Activated naive CD8-positive, alpha-beta T cell (primary cell): ENCODE measurements around the gene BCL2L14.

Source experiments
- H3K27ac Mint-ChIP-seq: one replicate; pipeline ENCODE4 v1.8.0; 2021; ENCODE audit warnings: mixed read lengths
- H3K27me3 Mint-ChIP-seq: one replicate; pipeline ENCODE4 v1.8.0; 2021; ENCODE audit warnings: mixed read lengths
- H3K36me3 Mint-ChIP-seq: one replicate; pipeline ENCODE4 v1.8.0; 2021; ENCODE audit warnings: mixed read lengths
- H3K4me1 Mint-ChIP-seq: one replicate; pipeline ENCODE4 v1.8.0; 2021; ENCODE audit warnings: low read depth, mixed read lengths
- H3K4me3 Mint-ChIP-seq: one replicate; pipeline ENCODE4 v1.8.0; 2021; ENCODE audit warnings: mild to moderate bottlenecking, mixed read lengths
- H3K9me3 Mint-ChIP-seq: one replicate; pipeline ENCODE4 v1.8.0; 2021; ENCODE audit warnings: low read depth, mixed read lengths

Gene BCL2L14

GRCh38 chr12:12086362-12086761 is 15.6 kb downstream of the BCL2L14 start:
- H3K4me3 Mint-ChIP-seq = no peak overlapping the region
- no peaks in the 10 kb centered on the region for H3K9me3 Mint-ChIP-seq
- no peaks in the 10 kb centered on the region for H3K27me3 Mint-ChIP-seq
- no peaks in the 10 kb centered on the region for H3K36me3 Mint-ChIP-seq
- no peak overlapping the region for H3K27ac Mint-ChIP-seq
- H3K4me1 Mint-ChIP-seq = no peaks in the 10 kb centered on the region

- H3K4me1 Mint-ChIP-seq = no peaks in the 10 kb centered on the region
These were observed 16.4 kb downstream of the BCL2L14 start for GRCh38 chr12:12086973-12087692.

GRCh38 chr12:12087693-12088034 is 16.9 kb downstream of the BCL2L14 start:
- Mint-ChIP-seq H3K27ac (no peak overlapping the region), H3K36me3 (no peaks in the 10 kb centered on the region)

More at GRCh38 chr12:12086973-12087692, 16.4 kb downstream of the BCL2L14 start:
- Mint-ChIP-seq H3K9me3 (no peaks in the 10 kb centered on the region), H3K4me3 (no peak overlapping the region), H3K36me3 (no peaks in the 10 kb centered on the region), H3K27me3 (no peaks in the 10 kb centered on the region), H3K27ac (no peak overlapping the region)

GRCh38 chr12:12088147-12088546 is 17.4 kb downstream of the BCL2L14 start:
- Mint-ChIP-seq H3K4me3 (no peak overlapping the region), H3K4me1 (no peaks in the 10 kb centered on the region), H3K36me3 (no peaks in the 10 kb centered on the region), H3K27ac (no peak overlapping the region), H3K27me3 (no peaks in the 10 kb centered on the region), H3K9me3 (no peaks in the 10 kb centered on the region)

More at GRCh38 chr12:12087693-12088034, 16.9 kb downstream of the BCL2L14 start:
- H3K4me3 Mint-ChIP-seq = no peak overlapping the region
- no peaks in the 10 kb centered on the region for H3K4me1 Mint-ChIP-seq
- no peaks in the 10 kb centered on the region for H3K27me3 Mint-ChIP-seq
- H3K9me3 Mint-ChIP-seq = no peaks in the 10 kb centered on the region

GRCh38 chr12:12088761-12089160 is 18.0 kb downstream of the BCL2L14 start:
- H3K4me1 Mint-ChIP-seq = no peaks in the 10 kb centered on the region
- no peaks in the 10 kb centered on the region for H3K9me3 Mint-ChIP-seq
- no peaks in the 10 kb centered on the region for H3K27me3 Mint-ChIP-seq
- no peaks in the 10 kb centered on the region for H3K36me3 Mint-ChIP-seq
- no peak overlapping the region for H3K4me3 Mint-ChIP-seq
- no peak overlapping the region for H3K27ac Mint-ChIP-seq

GRCh38 chr12:12091071-12091470 is 20.3 kb downstream of the BCL2L14 start:
- no peaks in the 10 kb centered on the region for H3K9me3 Mint-ChIP-seq
- H3K27ac Mint-ChIP-seq = no peak overlapping the region
- H3K4me1 Mint-ChIP-seq = no peaks in the 10 kb centered on the region
- H3K27me3 Mint-ChIP-seq = no peaks in the 10 kb centered on the region
- H3K36me3 Mint-ChIP-seq = peaks cover 3% of the 10 kb centered on the region
- no peak overlapping the region for H3K4me3 Mint-ChIP-seq

DNA sequence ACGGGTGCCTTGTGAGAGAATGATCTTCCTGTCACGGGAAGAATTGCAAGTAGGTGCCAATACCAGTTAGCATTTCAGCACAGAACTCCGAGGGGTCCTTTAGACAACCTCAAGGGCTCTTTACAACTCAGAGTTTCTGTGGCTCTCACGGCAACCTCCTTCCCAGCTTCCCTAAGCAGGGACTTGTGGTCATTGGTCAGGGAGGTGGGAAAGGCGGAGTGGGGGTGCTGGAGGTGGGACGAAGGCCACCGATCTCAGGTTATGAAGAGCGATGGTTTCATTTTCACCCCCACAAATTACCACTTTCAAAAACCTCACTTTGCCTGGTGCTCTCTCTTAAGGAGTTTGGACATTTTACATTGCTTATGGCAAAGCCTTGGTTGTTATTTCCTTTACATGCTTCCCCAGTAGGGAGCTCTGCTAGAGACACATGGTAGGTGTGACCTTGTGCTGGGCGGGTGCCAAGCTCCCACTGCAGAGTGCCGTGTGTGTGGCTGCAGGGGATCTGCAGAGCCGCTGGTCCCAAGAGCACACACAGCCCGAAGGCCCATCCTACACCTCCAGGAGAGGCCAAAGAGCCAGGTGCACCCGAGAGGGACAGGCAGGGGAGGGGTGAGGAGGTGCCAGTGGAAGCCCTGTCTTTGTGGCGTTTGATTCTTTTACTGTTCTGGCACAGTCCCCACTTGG is 21.4 kb downstream of the BCL2L14 start:
- H3K4me1 Mint-ChIP-seq = no peaks in the 10 kb centered on the region
- peaks cover 3% of the 10 kb centered on the region for H3K36me3 Mint-ChIP-seq
- H3K27ac Mint-ChIP-seq = no peak overlapping the region
- no peaks in the 10 kb centered on the region for H3K9me3 Mint-ChIP-seq
- no peaks in the 10 kb centered on the region for H3K27me3 Mint-ChIP-seq
- H3K4me3 Mint-ChIP-seq = no peak overlapping the region

DNA sequence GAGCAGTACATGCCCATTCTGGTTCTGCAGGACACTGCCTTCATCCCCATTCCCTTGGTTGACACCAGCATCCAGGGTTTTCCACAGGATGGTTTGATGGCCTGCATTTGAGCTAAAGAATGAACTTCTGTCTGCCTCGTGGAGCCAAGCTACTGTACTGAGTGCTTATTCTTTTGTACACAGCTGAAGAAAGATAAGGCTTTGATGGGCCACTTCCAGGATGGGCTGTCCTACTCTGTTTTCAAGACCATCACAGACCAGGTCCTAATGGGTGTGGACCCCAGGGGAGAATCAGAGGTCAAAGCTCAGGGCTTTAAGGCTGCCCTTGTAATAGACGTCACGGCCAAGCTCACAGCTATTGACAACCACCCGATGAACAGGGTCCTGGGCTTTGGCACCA is 23.7 kb downstream of the BCL2L14 start:
- no peaks in the 10 kb centered on the region for H3K9me3 Mint-ChIP-seq
- H3K4me1 Mint-ChIP-seq = no peaks in the 10 kb centered on the region
- no peaks in the 10 kb centered on the region for H3K27me3 Mint-ChIP-seq
- H3K36me3 Mint-ChIP-seq = peaks cover 3% of the 10 kb centered on the region
- H3K4me3 Mint-ChIP-seq = no peak overlapping the region
- no peak overlapping the region for H3K27ac Mint-ChIP-seq

DNA sequence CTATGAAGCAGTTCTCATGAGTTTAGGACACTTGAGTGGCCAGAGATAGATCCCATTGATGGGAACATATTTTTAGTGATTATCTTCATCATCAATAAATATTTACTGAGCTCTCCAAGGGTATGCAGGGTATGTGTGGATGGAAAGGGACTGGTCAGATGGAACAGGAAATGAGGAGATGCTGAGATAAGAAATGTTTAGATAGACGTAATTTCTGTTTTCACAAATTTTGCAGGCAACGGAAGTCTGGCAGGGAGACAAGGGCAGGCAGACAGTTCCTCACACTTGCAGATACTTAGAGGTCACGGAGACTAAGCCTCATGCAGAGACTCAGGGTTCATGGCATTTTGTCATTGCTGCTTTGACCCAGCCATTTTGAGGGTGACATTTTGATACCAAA is 24.3 kb downstream of the BCL2L14 start:
- Mint-ChIP-seq H3K4me1 (no peaks in the 10 kb centered on the region), H3K27ac (no peak overlapping the region), H3K9me3 (no peaks in the 10 kb centered on the region), H3K27me3 (no peaks in the 10 kb centered on the region), H3K36me3 (peaks cover 3% of the 10 kb centered on the region), H3K4me3 (no peak overlapping the region)

- Mint-ChIP-seq H3K9me3 (no peaks in the 10 kb centered on the region), H3K27ac (no peak overlapping the region)
These were observed 27.4 kb downstream of the BCL2L14 start for GRCh38 chr12:12097891-12098690.

GRCh38 chr12:12098691-12099015 is 27.9 kb downstream of the BCL2L14 start:
- Mint-ChIP-seq H3K4me1 (no peaks in the 10 kb centered on the region), H3K4me3 (no peak overlapping the region), H3K27ac (no peak overlapping the region), H3K36me3 (peaks cover 5% of the 10 kb centered on the region), H3K27me3 (no peaks in the 10 kb centered on the region), H3K9me3 (no peaks in the 10 kb centered on the region)

More at GRCh38 chr12:12097891-12098690, 27.4 kb downstream of the BCL2L14 start:
- H3K36me3 Mint-ChIP-seq = peaks cover 3% of the 10 kb centered on the region
- H3K4me1 Mint-ChIP-seq = no peaks in the 10 kb centered on the region
- H3K4me3 Mint-ChIP-seq = no peak overlapping the region
- no peaks in the 10 kb centered on the region for H3K27me3 Mint-ChIP-seq

DNA sequence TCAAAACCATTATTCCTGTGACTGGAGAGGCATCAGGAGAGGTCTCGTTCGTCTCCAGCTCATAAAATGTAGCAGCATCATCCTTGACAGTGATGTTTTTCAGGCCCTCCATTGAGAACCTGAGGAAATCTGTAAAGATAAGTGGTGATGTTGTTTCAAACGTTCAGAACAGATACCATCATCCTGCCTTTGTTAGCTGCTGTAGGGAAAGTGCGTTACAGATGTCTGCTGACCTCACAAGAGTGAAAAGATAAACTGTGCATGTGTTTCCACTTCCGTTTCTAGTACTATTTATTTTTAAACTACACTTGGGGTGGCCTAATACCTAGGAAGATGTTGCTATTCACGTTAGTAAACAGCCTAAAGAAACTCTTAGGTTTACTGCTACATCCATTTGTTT is 28.4 kb downstream of the BCL2L14 start:
- H3K9me3 Mint-ChIP-seq = peaks cover under 1% of the 10 kb centered on the region
- no peaks in the 10 kb centered on the region for H3K27me3 Mint-ChIP-seq
- H3K4me3 Mint-ChIP-seq = no peak overlapping the region
- no peaks in the 10 kb centered on the region for H3K4me1 Mint-ChIP-seq
- peaks cover 6% of the 10 kb centered on the region for H3K36me3 Mint-ChIP-seq
- no peak overlapping the region for H3K27ac Mint-ChIP-seq

DNA sequence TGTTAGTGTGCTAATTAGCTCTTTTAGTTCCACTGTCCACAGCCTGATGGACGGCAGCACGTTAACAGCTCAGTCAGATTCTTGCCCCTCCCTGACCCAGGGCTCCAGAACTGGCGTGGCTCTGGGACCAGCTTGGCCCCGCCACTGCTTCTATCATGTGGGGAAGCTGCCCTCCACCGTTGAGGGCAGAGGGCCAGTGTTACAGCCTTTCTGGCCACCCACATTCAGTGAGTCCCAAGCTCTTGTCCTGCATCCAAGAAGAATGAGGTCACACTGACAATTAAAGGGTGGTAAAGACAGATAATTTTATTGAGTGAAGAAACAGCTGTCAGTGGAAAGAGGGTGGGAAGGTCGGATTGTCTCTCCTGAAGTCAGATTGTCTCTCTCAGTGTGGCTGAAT is 36.9 kb downstream of the BCL2L14 start:
- no peaks in the 10 kb centered on the region for H3K27me3 Mint-ChIP-seq
- H3K36me3 Mint-ChIP-seq = peaks cover 26% of the 10 kb centered on the region
- H3K4me3 Mint-ChIP-seq = no peak overlapping the region
- peaks cover 3% of the 10 kb centered on the region for H3K4me1 Mint-ChIP-seq
- peaks cover 20% of the 10 kb centered on the region for H3K9me3 Mint-ChIP-seq
- no peak overlapping the region for H3K27ac Mint-ChIP-seq

DNA sequence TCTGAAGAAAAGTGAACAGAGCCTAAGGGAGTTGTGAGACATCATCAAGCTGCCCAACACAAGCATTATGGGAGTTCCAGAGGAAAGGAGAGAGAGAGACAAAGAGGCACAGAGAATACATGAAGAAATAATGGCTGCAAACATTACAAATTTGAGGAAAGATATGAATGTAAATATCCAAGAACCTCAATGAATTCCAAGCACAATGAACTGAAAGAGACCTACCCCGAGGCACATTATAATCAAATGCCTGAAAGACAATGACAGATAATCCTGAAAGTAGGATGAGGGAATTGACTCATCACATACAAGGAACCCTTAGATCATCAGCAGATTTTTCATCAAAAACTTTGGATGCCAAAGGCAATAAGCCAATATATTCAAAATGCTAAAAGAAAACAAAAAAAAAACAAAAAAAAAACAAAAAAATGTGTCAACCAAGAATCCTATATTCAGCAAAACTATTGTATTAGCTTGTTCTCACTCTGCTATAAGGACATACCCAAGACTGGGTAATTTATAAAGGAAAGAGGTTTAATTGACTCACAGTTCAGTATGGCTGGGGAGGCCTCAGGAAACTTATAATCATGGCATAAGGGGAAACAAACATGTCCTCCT is 37.8 kb downstream of the BCL2L14 start:
- Mint-ChIP-seq H3K27me3 (no peaks in the 10 kb centered on the region), H3K36me3 (peaks cover 24% of the 10 kb centered on the region), H3K4me3 (no peak overlapping the region), H3K9me3 (peaks cover 20% of the 10 kb centered on the region), H3K27ac (no peak overlapping the region), H3K4me1 (peaks cover 3% of the 10 kb centered on the region)
